NCI-H524 (cell line): Measurements from ENCODE around the gene HARS2.
"Not testable (repeated sequence)": the region's sequence is repeated elsewhere in the genome, so short reads cannot be mapped to it uniquely, and the experiment has no call there.

Experiments used
- DNase-seq, 2 experiments: peaks; one replicate each; lab custom pipeline; 2025; lab: John Stamatoyannopoulos, UW

HARS2 gene, protein sequence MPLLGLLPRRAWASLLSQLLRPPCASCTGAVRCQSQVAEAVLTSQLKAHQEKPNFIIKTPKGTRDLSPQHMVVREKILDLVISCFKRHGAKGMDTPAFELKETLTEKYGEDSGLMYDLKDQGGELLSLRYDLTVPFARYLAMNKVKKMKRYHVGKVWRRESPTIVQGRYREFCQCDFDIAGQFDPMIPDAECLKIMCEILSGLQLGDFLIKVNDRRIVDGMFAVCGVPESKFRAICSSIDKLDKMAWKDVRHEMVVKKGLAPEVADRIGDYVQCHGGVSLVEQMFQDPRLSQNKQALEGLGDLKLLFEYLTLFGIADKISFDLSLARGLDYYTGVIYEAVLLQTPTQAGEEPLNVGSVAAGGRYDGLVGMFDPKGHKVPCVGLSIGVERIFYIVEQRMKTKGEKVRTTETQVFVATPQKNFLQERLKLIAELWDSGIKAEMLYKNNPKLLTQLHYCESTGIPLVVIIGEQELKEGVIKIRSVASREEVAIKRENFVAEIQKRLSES

GRCh38 chr5:140690941-140691924 lies at the start of gene HARS2, which contains the start of gene HARS1:
Gene HARS2, plus strand, starts transcription at chr5:140691455. Its CDS starts 194 bp downstream, at chr5:140691649.
Gene HARS1, minus strand, starts transcription at chr5:140691370. Its CDS starts 66 bp downstream, at chr5:140691304.
- DNase-seq, result peak; percentile 85 to 92

DNA sequence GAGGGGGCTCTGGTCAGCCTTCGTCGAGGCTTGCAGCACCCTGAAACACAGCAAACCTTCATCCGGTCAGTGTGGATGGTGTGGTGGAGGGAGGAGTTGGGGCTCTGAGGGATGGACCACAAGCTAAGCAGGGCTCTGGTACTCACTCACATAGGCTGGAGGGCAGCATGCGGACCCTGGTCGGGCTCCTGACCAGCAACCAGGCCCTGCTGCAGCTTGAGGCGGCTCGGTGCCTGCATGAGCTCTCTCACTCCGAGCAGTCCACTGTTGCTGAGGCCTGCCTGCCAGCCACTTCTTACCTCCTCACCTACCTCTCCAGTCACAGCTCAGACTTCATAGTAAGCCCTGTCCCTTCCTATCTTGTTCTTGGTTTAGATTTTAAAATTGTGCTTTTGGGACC lies 49.5 kb upstream of the HARS2 start:
- DNase-seq, result no peak

GRCh38 chr5:140642718-140643117 lies 48.5 kb upstream of the HARS2 start:
- DNase-seq, result no peak

GRCh38 chr5:140647042-140647419 lies 44.2 kb upstream of the HARS2 start:
- no peak for DNase-seq

DNA sequence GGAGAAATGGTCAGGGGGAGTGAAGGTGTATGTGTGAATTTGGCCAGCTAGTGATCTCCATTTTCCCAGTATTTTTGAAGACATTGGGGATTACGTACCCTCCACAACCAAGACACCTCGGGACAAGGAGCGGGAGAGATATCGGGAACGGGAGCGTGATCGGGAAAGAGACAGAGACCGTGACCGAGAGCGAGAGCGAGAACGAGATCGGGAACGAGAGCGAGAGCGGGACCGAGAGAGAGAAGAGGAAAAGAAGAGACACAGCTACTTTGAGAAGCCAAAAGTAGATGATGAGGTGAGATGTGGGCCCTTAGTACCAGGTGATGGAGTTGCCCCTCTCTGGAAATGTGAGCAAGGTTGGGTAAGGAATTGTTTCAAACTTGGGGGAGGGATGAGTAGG lies 32.4 kb upstream of the HARS2 start:
- no peak for DNase-seq

DNA sequence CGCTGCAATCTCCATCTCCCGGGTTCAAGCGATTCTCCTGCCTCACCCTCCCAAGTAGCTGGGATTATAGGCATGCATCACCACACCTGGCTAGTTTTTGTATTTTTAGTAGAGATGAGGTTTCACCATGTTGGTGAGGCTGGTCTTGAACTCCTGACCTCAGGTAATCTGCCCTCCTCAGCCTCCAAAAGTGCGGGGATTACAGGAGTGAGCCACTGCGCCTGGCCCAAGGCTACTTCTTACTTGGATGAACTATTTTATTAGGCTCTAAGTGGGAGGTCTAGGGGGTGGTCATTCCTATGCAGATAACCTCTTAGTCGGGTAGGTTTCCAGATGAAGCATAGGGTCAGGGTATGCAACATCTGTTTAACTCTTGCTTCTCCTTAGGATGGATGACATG lies 30.9 kb upstream of the HARS2 start:
- not testable (repeated sequence) for DNase-seq

DNA sequence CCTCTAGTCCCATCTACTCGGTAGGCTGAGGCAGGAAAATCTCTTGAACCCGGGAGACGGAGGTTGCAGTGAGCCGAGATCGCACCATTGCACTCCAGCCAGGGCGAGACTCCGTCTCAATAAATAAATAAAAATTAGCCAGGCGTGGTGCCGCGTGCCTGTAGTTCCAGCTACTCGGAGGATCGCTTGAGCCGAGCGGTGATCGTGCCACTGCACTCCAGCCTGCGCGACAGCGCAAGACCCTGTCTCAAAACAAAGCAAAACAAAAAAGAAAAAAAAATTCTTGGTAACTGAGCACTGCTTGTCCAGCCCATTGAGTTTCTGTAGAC lies 27.3 kb upstream of the HARS2 start:
- no peak for DNase-seq

GRCh38 chr5:140664359-140665119 lies 26.7 kb upstream of the HARS2 start, which contains the start of gene WDR55:
Gene WDR55, plus strand, starts transcription at chr5:140664904. Its CDS starts 9 bp downstream, at chr5:140664913.
- DNase-seq, result peak; percentile 83 to 92

DNA sequence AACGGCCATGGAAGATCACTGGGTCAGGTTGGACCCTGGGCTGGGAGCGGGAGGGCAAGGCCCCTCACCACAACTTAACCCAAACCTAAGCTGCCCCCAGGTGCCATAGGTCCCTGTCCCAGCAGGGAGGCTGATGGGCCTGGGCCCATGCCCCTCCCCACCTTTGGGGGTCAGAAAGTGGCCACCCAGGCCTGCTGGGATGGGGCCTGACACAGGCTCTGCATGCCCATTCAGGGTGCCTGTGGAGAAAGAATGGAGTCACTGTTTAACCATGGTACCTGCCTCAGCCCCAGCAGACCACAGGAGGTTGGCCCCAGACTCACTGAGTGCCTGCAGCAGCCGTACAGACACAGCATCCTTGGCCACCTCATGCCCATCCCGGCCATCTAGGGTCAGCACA lies 20.2 kb upstream of the HARS2 start:
- DNase-seq, result not testable (repeated sequence)

DNA sequence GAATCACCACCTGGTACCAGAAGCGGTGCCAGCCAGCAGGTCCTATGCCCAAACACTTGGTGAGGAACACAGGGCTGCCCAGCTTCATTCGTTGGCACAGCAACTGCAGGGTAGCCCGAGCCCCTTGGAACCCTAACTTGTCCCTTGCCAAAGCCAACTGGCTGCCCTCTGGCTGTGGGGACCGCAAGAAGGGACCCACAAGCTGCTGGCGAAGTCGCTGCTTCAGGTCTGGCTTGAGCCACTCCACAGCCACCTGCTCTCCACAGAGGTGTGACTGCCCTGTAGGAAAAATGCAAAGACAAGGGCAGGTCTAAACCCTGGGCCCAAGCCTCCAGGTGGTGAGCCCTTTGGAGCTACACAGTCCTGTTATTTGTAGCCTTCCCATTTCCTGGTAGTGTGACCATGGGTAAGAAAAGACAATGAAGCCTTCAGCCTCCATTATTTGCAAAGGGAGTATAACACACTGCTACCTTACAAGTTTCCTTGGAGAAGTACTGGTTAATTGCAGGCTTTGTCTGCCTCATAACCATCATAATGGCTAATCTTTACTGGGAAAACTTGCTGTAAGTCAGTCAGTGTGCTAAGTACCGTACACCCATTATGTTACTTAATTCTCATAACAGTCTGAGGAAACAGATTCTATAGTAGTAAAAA lies 19.7 kb upstream of the HARS2 start:
- no peak for DNase-seq

- DNase-seq, result peak; percentile 9 to 37
These were observed 18.6 kb upstream of the HARS2 start for GRCh38 chr5:140672455-140673186.

- DNase-seq, result no peak
These were observed 17.9 kb upstream of the HARS2 start, which contains the start of gene DND1 for GRCh38 chr5:140673187-140673976. Gene DND1, minus strand, starts transcription at chr5:140673576. Its CDS starts 34 bp downstream, at chr5:140673542.

DNA sequence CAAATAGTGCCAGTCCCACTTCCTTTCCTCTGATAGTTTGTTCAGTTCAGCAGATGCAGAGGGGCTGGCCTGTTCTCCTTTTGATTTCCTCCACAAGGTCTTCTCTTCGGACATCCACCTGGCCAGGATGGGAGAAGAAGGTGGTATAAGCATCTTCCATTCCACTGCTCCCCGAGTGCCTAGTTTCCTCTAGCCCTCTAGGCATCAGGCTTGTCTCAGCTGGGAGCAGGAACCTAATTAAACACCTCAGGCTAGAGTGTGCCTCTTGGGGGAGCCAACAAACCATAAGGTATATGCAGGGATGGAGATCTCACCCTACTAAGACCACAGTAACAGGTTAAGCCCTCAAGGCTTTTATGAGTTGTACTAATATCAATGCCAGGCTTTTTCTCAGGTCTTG lies 17.0 kb upstream of the HARS2 start:
- no peak for DNase-seq

GRCh38 chr5:140674629-140675028 lies 16.6 kb upstream of the HARS2 start:
- no peak for DNase-seq

- DNase-seq, result no peak
These were observed 13.3 kb upstream of the HARS2 start for GRCh38 chr5:140677947-140678346.

DNA sequence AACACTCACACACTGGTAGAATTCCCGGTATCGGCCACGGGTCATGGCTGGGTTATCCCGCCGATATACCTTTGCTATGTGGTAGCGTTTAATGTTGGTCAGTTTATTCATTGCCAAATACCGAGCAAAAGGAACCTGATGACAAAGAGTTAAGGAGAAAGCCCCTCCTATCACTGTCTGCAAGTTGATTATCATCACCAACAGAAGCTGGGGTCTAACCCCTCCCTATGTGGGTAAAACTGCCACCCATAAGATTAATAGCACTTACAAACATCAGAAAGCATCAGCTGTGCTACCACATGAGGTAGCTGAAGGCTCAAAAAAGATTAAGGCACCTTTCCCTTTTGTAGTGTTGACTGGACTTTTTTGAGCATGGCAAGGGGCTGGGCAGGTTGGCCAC lies 12.3 kb upstream of the HARS2 start:
- DNase-seq, result no peak

DNA sequence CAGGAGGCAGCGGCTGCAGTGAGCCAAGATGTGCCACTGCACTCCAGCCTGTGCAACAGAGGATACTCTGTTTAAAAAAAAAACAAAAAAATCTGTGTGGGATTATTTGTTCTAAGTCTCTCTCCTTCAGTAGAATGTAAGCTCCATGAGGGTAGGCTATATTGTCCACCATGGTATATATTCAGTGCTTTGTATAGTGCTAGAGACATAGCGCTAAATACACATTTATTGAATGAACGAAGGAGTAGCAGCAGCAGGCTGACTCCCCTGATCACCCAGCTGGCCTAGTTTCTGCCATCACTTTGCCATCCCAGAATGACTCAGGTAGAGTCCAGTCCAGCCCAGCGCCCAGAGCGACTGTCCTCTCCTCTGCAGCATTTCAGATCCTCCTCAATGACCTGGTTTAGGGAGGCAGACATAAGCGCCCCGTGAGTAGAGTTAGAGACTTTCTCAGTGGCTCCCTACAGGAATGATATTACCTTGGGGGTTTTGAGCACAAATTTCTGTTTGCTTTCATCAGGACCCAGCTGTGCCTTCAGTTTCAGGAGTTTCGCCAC lies 801 bp upstream of the HARS2 start:
- DNase-seq, result no peak

- no peak for DNase-seq
These were observed 3.0 kb downstream of the HARS2 start for GRCh38 chr5:140694276-140694675.

- no peak for DNase-seq
These were observed 5.7 kb downstream of the HARS2 start for GRCh38 chr5:140696891-140697492.
